H1 (cell line): ENCODE results near the gene HAUS2. TPM values are rescaled to one million over a fixed set of nuclear protein-coding genes. Genes with fewer than 3 reads are reported as not detected.

Experiments
- CHD7 ChIP-seq: fragments of 300-600 bp; sonication (generic); IDR thresholded peaks from 2 replicates; pipeline ENCODE4 v1.7.1; 2012; ENCODE audit warnings: low read length, moderate library complexity, mild to moderate bottlenecking, inconsistent platforms; ENCODE audit not compliant: insufficient replicate concordance
- polyA plus RNA-seq, 7 experiments: library from polyadenylated mRNA; depleted of rRNA in 3 of 7; stranded (reverse) in 5 of 7; unstranded in 2 of 7; fragments of >200 nt in 5 of 7; fragments of 200-250 nt in 2 of 7; gene quantifications; 1 replicate in 5 of 7; 2 replicates in 1 of 7; 4 replicates in 1 of 7; pipeline versions ENCODE4 v1.2.1 to v1.2.3, GENCODE V29; 2011 to 2013; ENCODE audit warnings: missing spikeins in 2 of 7, mixed read lengths in 2 of 7
- total RNA-seq: library from RNA; stranded (reverse); fragmentation: NEBNext Ultra II Directional; extraction: Animal tissue kit (Norgen Biotek cat#: 25700); gene quantifications from 2 replicates; pipeline ENCODE4 v1.2.1, GENCODE V29; 2021

HAUS2 gene
- total and polyA plus RNA-seq, 2 of the 8 experiments (the other 6 are each of a cell fraction or from before 2014, with no cell fraction given) = 12.1 to 33.5 TPM

DNA sequence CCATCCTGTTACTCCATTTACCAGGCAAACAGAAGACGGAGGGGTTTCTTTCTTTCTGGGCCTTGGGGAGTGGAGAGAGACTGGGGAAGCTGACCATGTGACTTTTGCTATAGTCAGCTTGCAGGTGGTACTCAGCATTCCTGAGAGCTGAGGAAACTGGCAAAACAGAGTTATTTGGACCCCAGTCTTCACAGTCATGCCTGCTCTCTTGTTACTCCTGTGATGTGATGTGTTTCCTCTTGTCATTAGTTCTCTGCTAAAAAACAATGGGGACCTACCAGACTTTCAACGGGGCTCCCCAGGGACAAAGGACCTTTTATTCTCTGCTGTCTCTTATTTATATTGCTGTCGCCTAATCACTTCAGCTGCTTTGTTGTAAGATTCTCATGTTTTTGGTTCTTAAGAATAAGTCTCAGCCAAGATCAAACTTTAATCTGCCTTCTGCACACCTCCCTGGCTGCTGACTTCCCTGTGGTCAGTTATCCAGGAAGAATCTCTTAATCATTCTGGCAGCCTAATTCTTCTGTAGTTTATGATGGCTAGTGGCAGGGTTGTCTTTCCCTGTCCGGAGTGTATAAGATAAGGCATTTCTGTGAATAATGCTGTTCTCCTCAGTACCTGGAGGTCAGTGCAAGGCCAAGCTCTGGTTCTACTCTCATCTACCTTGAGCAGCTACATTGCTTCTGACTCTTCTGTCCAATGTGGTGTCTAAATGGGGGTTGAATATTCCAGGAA is 35.6 kb downstream of the HAUS2 start (continued):
- no peak for TF ChIP-seq CHD7
- TF ChIP-seq, all 59 proteins: peak for 3
